Muscle of leg (tissue), 11 donors: ENCODE data around the gene TOPORS. TPM values are rescaled to one million over a fixed set of nuclear protein-coding genes. Genes with fewer than 3 reads are reported as not detected.

Experiments used
- DNase-seq: peaks from one replicate; pipeline ENCODE4 v3.0.0; 2013
- H3K27ac ChIP-seq: one replicate; pipeline ENCODE4 v1.5.1; 2013; ENCODE audit warnings: mild to moderate bottlenecking, low read length, control low read depth
- H3K27me3 ChIP-seq: one replicate; pipeline ENCODE4 v1.6.1; 2013; ENCODE audit warnings: low read length; ENCODE audit not compliant: control insufficient read depth, insufficient read depth
- H3K36me3 ChIP-seq: one replicate; pipeline ENCODE4 v1.6.1; 2013; ENCODE audit warnings: low read length; ENCODE audit not compliant: control insufficient read depth, insufficient read depth
- H3K4me1 ChIP-seq: one replicate; pipeline ENCODE4 v1.6.1; 2013; ENCODE audit warnings: low read length; ENCODE audit not compliant: control insufficient read depth, insufficient read depth
- H3K4me3 ChIP-seq: one replicate; pipeline ENCODE4 v1.5.1; 2013; ENCODE audit warnings: low read length, control low read depth
- H3K9me3 ChIP-seq: replicated peaks from 2 replicates; pipeline ENCODE4 v1.6.1; 2013; ENCODE audit warnings: low read depth, low read length; ENCODE audit not compliant: control insufficient read depth
- WGBS: methylation state at CpG from one replicate; pipeline ENCODE4 v1.1.5; 2013; ENCODE audit warnings: missing lambda C conversion rate; ENCODE audit not compliant: insufficient coverage; 5-methylcytosine and 5-hydroxymethylcytosine counted together
- polyA plus RNA-seq, 8 donors: library from polyadenylated mRNA; unstranded; fragments of 120-200 nt; gene quantifications; one replicate each; pipeline versions ENCODE4 v1.2.1 to v1.2.3, GENCODE V29; 2013; ENCODE audit warnings: inconsistent platforms in 1 of 8, low replicate concordance in 1 of 8; ENCODE audit not compliant: insufficient read length in 8 of 8, insufficient read depth in 1 of 8
- total RNA-seq: library from RNA; stranded (reverse); fragments of 120-200 nt; gene quantifications from one replicate; pipeline ENCODE4 v1.2.4, GENCODE V29; 2013

TOPORS gene
- total and polyA plus RNA-seq, 9 donors, result 13.6 to 22.5 (median 17.0) TPM

DNA sequence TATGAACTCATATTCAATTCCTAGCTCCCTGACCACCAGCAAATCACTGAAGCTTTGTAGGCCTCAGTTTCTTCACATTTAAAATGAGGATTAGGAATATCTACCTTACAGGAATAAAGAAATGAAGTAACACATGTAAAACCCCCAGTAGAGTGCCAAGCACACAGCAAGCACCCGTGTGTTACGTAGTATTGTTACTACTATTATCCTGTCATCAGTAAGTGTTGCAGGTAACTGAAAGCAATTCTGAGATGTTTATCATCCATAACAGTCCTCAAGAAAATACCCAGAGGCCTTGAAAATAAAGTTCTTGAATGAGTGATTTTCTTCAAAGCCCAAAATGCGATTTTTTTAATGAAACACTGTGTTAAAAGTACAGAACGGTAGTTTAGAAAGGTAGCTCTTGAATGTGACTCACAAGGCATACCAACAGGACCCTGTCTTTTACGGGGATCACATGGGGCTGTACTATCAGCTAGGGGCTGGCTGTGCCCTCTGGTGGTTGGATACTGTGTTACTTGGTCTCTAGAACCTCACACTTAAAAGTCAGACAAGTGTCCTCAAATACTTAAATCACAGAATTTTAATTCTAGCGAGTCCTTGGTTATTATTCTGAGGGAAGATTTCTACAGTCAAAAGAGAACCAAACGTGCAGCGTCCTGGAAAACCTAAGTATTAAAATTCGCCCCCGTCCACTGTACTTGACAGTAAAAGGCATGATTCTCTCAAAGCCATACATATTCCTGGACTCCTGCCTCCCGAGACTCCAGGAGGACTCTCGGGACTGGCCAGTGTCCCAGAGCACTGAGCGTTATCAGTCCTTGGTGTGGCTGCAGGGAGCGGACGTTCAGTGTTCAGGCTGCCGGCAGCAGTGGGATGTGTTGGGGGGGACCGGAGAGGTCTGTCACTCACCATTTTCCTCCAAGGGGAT is 19.8 kb upstream of the TOPORS start:
- Histone ChIP-seq H3K4me3 (peak overlapping the region; percentile 90), H3K27me3 (no peaks in the 10 kb centered on the region), H3K9me3 (no peaks in the 10 kb centered on the region), H3K36me3 (peaks cover 14% of the 10 kb centered on the region), H3K4me1 (peaks cover 5% of the 10 kb centered on the region), H3K27ac (peak overlapping the region; percentile 96)
- 0% methylated on average over 6 of the region's 17 CpGs for WGBS
- DNase-seq, result peak; percentile 71

- no peak for DNase-seq
- 91% methylated on average over 3 of the region's 4 CpGs for WGBS
- Histone ChIP-seq H3K27me3 (no peaks in the 10 kb centered on the region), H3K27ac (no peak overlapping the region), H3K36me3 (peaks cover 32% of the 10 kb centered on the region), H3K4me3 (no peak overlapping the region), H3K9me3 (no peaks in the 10 kb centered on the region), H3K4me1 (peaks cover 5% of the 10 kb centered on the region)
These were observed 17.9 kb upstream of the TOPORS start for GRCh38 chr9:32570262-32570661.

DNA sequence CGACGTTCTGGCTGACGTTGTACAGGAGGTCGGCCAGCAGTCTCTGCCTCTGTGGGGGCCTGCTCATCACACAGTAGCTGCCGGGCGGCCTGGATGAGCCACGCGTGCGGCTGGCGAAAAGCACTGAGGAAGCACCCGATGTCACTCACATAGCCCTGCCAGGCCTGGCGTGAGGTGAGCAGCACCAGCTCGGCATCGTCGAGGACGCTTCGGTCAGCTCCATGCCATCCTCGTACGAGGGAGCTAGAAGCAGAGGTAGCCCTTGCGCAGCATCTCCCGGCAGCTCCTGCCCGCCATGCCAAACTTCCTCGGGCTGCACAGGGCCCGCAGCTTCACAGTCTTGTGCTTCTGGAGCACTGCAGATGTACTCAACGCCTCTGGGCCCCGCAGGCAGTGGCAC is 14.4 kb upstream of the TOPORS start:
- peaks cover 39% of the 10 kb centered on the region for H3K36me3 ChIP-seq
- no peak overlapping the region for H3K27ac ChIP-seq
- no peaks in the 10 kb centered on the region for H3K27me3 ChIP-seq
- 94% methylated on average over 26 of the region's 26 CpGs for WGBS
- no peak for DNase-seq
- no peak overlapping the region for H3K4me3 ChIP-seq
- no peaks in the 10 kb centered on the region for H3K9me3 ChIP-seq
- H3K4me1 ChIP-seq, result no peaks in the 10 kb centered on the region

DNA sequence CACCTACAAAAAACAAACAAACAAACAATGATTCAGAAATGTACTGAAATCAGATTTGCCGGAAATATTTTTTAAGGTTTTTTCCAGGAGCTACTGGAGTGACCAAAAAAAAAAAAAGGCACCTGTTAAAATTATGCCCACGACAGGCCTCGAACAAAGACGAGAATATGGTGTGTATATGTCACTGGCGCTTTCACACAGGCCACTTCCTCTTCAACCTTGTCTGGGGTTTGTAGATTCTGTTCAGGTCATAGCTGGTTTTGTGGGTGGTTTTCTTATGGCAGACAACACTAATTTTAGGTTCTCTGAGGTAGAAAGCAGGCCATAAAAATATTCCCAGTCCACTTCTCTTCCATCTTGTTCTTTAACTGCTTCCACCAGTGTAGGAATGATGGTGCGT is 13.6 kb upstream of the TOPORS start:
- Histone ChIP-seq H3K4me3 (no peak overlapping the region), H3K4me1 (no peaks in the 10 kb centered on the region), H3K27ac (no peak overlapping the region), H3K36me3 (peaks cover 39% of the 10 kb centered on the region), H3K9me3 (no peaks in the 10 kb centered on the region), H3K27me3 (no peaks in the 10 kb centered on the region)
- WGBS, result 100% methylated on average over 1 of the region's 6 CpGs
- DNase-seq, result no peak

DNA sequence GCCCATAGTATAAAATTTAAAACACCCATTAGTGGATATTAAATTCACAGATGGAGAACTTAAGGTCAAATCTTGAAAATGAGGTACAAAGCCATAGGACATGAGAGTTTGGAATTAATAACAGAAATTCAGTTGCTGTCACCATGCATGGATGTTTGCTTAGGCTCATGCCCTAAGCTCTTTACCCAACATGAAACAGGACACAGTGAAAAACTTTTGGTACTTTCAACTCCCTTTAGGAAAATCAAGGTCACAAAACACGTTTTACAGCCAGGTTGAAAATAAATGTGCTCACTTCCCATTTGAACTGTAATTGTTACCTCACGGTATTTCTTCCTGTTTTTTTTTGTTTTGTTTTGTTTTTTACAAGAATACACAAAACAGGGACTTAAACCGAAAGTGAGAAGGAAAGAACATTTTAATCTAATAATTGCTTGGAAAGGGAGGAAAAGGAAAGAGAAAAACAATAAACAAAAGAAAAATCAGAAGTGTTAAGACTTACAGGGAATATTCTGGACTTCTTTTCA is 6.1 kb upstream of the TOPORS start:
- Histone ChIP-seq H3K27me3 (no peaks in the 10 kb centered on the region), H3K4me3 (no peak overlapping the region), H3K27ac (peak overlapping the region; percentile 20), H3K36me3 (peaks cover 7% of the 10 kb centered on the region), H3K4me1 (no peaks in the 10 kb centered on the region), H3K9me3 (no peaks in the 10 kb centered on the region)
- no CpG with 5 or more reads among the region's 3 CpGs for WGBS
- DNase-seq, result no peak

DNA sequence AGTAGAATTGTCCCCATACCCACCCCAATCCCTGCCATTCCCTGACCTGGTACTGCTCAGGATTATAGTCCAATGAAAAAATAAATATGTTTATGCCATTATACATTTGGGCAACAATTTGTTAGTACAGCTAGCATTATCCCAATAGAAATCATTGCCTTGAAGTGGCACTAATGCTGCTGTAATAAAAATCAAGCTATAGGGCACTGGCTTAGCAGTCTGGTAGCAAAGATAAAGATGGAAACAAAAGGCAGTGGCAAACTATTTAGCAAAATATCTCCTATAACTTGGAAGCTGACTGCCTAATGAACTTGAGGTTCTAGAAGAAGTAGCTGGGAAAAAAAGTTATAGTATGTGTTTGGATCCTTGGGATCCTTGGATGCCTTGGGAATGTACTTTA is 2.2 kb upstream of the TOPORS start:
- H3K36me3 ChIP-seq, result peaks cover 7% of the 10 kb centered on the region
- no peak for DNase-seq
- H3K27ac ChIP-seq, result no peak overlapping the region
- H3K4me3 ChIP-seq, result no peak overlapping the region
- no peaks in the 10 kb centered on the region for H3K27me3 ChIP-seq
- H3K4me1 ChIP-seq, result peaks cover 6% of the 10 kb centered on the region
- no peaks in the 10 kb centered on the region for H3K9me3 ChIP-seq

DNA sequence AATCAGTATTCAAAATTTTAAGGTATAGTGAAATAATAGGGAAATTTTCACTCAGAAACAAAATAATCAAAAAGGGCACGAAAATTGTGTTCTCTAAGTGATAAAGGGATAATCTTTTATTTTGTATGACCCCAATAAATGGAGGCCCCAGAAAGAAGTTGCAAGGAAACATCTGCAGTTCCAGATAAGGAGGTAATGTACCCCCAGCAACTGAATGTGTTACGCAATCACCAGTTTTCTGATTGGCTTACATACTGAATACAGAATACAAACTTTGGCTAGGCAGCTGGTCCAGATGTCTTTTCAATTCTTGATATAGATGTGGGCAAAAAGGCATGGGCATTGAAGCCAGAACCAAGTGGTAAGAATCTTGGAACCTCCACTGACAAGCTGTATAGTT is 1.7 kb upstream of the TOPORS start:
- peaks cover 7% of the 10 kb centered on the region for H3K36me3 ChIP-seq
- WGBS, result no CpG with 5 or more reads among the region's 2 CpGs
- H3K4me3 ChIP-seq, result no peak overlapping the region
- H3K4me1 ChIP-seq, result peaks cover 6% of the 10 kb centered on the region
- DNase-seq, result no peak
- no peaks in the 10 kb centered on the region for H3K9me3 ChIP-seq
- H3K27me3 ChIP-seq, result no peaks in the 10 kb centered on the region
- no peak overlapping the region for H3K27ac ChIP-seq

- WGBS, result 0% methylated on average over 16 of the region's 36 CpGs
- H3K27me3 ChIP-seq, result no peaks in the 10 kb centered on the region
- peak overlapping the region; percentile 100 for H3K27ac ChIP-seq
- peaks cover 4% of the 10 kb centered on the region for H3K36me3 ChIP-seq
- peaks cover 6% of the 10 kb centered on the region for H3K4me1 ChIP-seq
- peak overlapping the region; percentile 86 for H3K4me3 ChIP-seq
- peak; percentile 82 for DNase-seq
- H3K9me3 ChIP-seq, result no peaks in the 10 kb centered on the region
These were observed 922 bp downstream of the TOPORS start for GRCh38 chr9:32551276-32552051.

GRCh38 chr9:32550562-32551275 is 1.7 kb downstream of the TOPORS start:
- peak overlapping the region; percentile 100 for H3K27ac ChIP-seq
- H3K9me3 ChIP-seq, result no peaks in the 10 kb centered on the region
- peak overlapping the region; percentile 86 for H3K4me3 ChIP-seq
- DNase-seq, result peak; percentile 98
- WGBS, result under 1% methylated on average over 70 of the region's 75 CpGs
- H3K36me3 ChIP-seq, result peaks cover 1% of the 10 kb centered on the region
- H3K4me1 ChIP-seq, result peaks cover 6% of the 10 kb centered on the region
- H3K27me3 ChIP-seq, result no peaks in the 10 kb centered on the region
